Neural cell (in vitro differentiated cells): ENCODE data around the gene ODAD4. TPM values are rescaled to one million over a fixed set of nuclear protein-coding genes. Genes with fewer than 3 reads are reported as not detected.

Experiments used
- H2AFZ ChIP-seq: fragments of 200-600, 300-800 bp; sonication (generic), shearing (Covaris generic); 2 replicates; pipeline ENCODE4 v1.6.0; 2014; ENCODE audit warnings: low read depth, mild to moderate bottlenecking, antibody characterized with exemption, low read length, moderate library complexity
- H3F3A ChIP-seq: fragments of 200-600 bp; shearing (Covaris generic); 2 replicates; pipeline ENCODE4 v1.6.1; 2016; ENCODE audit warnings: mild to moderate bottlenecking, moderate library complexity, mixed read lengths, antibody characterized with exemption, low read length; ENCODE audit not compliant: insufficient read depth, poor library complexity, severe bottlenecking
- H3K27ac ChIP-seq: fragments of 200-600, 300-800 bp; sonication (generic), shearing (Covaris generic); 2 replicates; pipeline ENCODE4 v1.5.1; 2014; ENCODE audit warnings: mild to moderate bottlenecking, low read length, moderate library complexity
- H3K27me3 ChIP-seq: fragments of 300-800, 200-600 bp; sonication (generic), shearing (Covaris generic); 2 replicates; pipeline ENCODE4 v1.6.0; 2014; ENCODE audit warnings: mild to moderate bottlenecking, low read depth, low read length, moderate library complexity; ENCODE audit not compliant: insufficient read depth
- H3K36me3 ChIP-seq: fragments of 300-800, 200-600 bp; sonication (generic), shearing (Covaris generic); 2 replicates; pipeline ENCODE4 v1.5.1; 2014; ENCODE audit warnings: mild to moderate bottlenecking, antibody characterized with exemption, low read length, moderate library complexity; ENCODE audit not compliant: insufficient read depth
- H3K4me2 ChIP-seq: fragments of 300-800, 200-600 bp; sonication (generic), shearing (Covaris generic); 2 replicates; pipeline ENCODE4 v1.6.0; 2014; ENCODE audit warnings: mild to moderate bottlenecking, low read length
- H3K4me3 ChIP-seq: fragments of 300-800, 200-600 bp; sonication (generic), shearing (Covaris generic); 2 replicates; pipeline ENCODE4 v1.5.1; 2014; ENCODE audit warnings: mild to moderate bottlenecking, low read length, moderate library complexity
- H3K79me2 ChIP-seq: fragments of 200-600 bp; shearing (Covaris generic); replicated peaks from 2 replicates; pipeline ENCODE4 v1.6.0; 2014; ENCODE audit warnings: mild to moderate bottlenecking, low read length, moderate library complexity; ENCODE audit not compliant: insufficient read depth
- H3K9ac ChIP-seq: fragments of 300-800, 200-600 bp; sonication (generic), shearing (Covaris generic); 2 replicates; pipeline ENCODE4 v1.6.1; 2016; ENCODE audit warnings: mild to moderate bottlenecking, low read length, mixed read lengths
- H3K9me2 ChIP-seq: fragments of 200-600 bp; shearing (Covaris generic); 2 replicates; pipeline ENCODE4 v1.6.1; 2016; ENCODE audit warnings: mild to moderate bottlenecking, low read length, mixed read lengths; ENCODE audit not compliant: insufficient read depth
- H3K9me3 ChIP-seq: fragments of 200-600, 300-800 bp; sonication (generic), shearing (Covaris generic); 2 replicates; pipeline ENCODE4 v1.6.1; 2016; ENCODE audit warnings: mild to moderate bottlenecking, mixed run types, low read length, moderate library complexity, mixed read lengths
- H4K20me1 ChIP-seq: fragments of 200-600 bp; shearing (Covaris generic); 2 replicates; pipeline ENCODE4 v1.6.1; 2016; ENCODE audit warnings: mild to moderate bottlenecking, mixed run types; ENCODE audit not compliant: insufficient read depth
- CTCF ChIP-seq: fragments of 450-650 bp; IDR thresholded peaks from 2 replicates; pipeline ENCODE4 v1.5.1; 2014; ENCODE audit warnings: antibody characterized with exemption, mild to moderate bottlenecking, moderate library complexity; ENCODE audit not compliant: poor library complexity, severe bottlenecking
- EP300 ChIP-seq: fragments of 450-650 bp; conservative IDR thresholded peaks from 2 replicates; pipeline ENCODE4 v1.6.1; 2014; ENCODE audit warnings: antibody characterized with exemption, mild to moderate bottlenecking, moderate library complexity; ENCODE audit not compliant: poor library complexity, severe bottlenecking
- EZH2 ChIP-seq: fragments of 200-600, 300-800 bp; shearing (Covaris generic), sonication (generic); IDR thresholded peaks from 2 replicates; pipeline ENCODE4 v1.6.1; 2014; ENCODE audit warnings: antibody characterized with exemption, low read length, borderline replicate concordance, mild to moderate bottlenecking; ENCODE audit not compliant: insufficient read depth, poor library complexity, severe bottlenecking
- MXI1 ChIP-seq: fragments of 450-650 bp; conservative IDR thresholded peaks from 2 replicates; pipeline ENCODE4 v1.6.1; 2014; ENCODE audit warnings: antibody characterized with exemption, mild to moderate bottlenecking; ENCODE audit not compliant: poor library complexity, severe bottlenecking
- POLR2AphosphoS5 ChIP-seq: IDR thresholded peaks from 2 replicates; pipeline ENCODE4 v1.6.1; 2012
- RAD21 ChIP-seq: fragments of 450-650 bp; conservative IDR thresholded peaks from 2 replicates; pipeline ENCODE4 v1.6.1; 2014; ENCODE audit warnings: antibody characterized with exemption, mild to moderate bottlenecking, moderate library complexity
- REST ChIP-seq: IDR thresholded peaks from 2 replicates; pipeline ENCODE4 v1.6.1; 2012; ENCODE audit warnings: borderline replicate concordance
- SMC3 ChIP-seq: fragments of 450-650 bp; conservative IDR thresholded peaks from 2 replicates; pipeline ENCODE4 v1.6.1; 2014; ENCODE audit warnings: antibody characterized with exemption, mild to moderate bottlenecking, moderate library complexity; ENCODE audit not compliant: poor library complexity
- TAF1 ChIP-seq: IDR thresholded peaks from 2 replicates; pipeline ENCODE4 v1.6.1; 2012; ENCODE audit warnings: low read depth
- polyA plus RNA-seq: library from polyadenylated mRNA; depleted of rRNA; stranded (reverse); fragments of >200 nt; gene quantifications from 2 replicates; pipeline ENCODE4 v1.2.3, GENCODE V29; 2014

ODAD4 gene
- polyA plus RNA-seq, 1 donor from 2014 or later: 5.7 TPM

- Histone ChIP-seq H3K79me2 (no peaks in the 10 kb centered on the region), H3K4me2 (no peak overlapping the region), H3K27ac (no peak overlapping the region), H3F3A (no peaks in the 10 kb centered on the region), H3K36me3 (peaks cover 5% of the 10 kb centered on the region), H3K9me3 (no peaks in the 10 kb centered on the region), H3K9ac (no peak overlapping the region), H3K27me3 (no peaks in the 10 kb centered on the region), H3K9me2 (no peaks in the 10 kb centered on the region), H2AFZ (no peak overlapping the region), H4K20me1 (no peaks in the 10 kb centered on the region), H3K4me3 (no peak overlapping the region)
- no peak for TF ChIP-seq SMC3
- TF ChIP-seq TAF1: no peak
- no peak for TF ChIP-seq MXI1
- TF ChIP-seq POLR2AphosphoS5: no peak
- TF ChIP-seq RAD21: no peak
- TF ChIP-seq EZH2: no peak
- no peak for TF ChIP-seq REST
- no peak for TF ChIP-seq CTCF
- TF ChIP-seq EP300: no peak
Observed at GRCh38 chr17:41939044-41939692, 8.8 kb downstream of the ODAD4 start.

- Histone ChIP-seq H3K27me3 (no peaks in the 10 kb centered on the region), H4K20me1 (no peaks in the 10 kb centered on the region), H3K27ac (no peak overlapping the region), H2AFZ (no peak overlapping the region), H3K9ac (no peak overlapping the region), H3K36me3 (peaks cover 5% of the 10 kb centered on the region), H3K9me3 (no peaks in the 10 kb centered on the region), H3K4me2 (no peak overlapping the region), H3F3A (no peaks in the 10 kb centered on the region), H3K79me2 (no peaks in the 10 kb centered on the region), H3K4me3 (no peak overlapping the region), H3K9me2 (no peaks in the 10 kb centered on the region)
- no peak for TF ChIP-seq TAF1
- TF ChIP-seq EZH2: no peak
- TF ChIP-seq EP300: no peak
Observed at GRCh38 chr17:41939693-41940090, 9.3 kb downstream of the ODAD4 start.
